GM19193 (cell line): ENCODE results near the gene SIN3A.

Source experiments
- POLR2A ChIP-seq: IDR thresholded peaks from 4 replicates; pipeline ENCODE4 v1.6.1; 2011; ENCODE audit not compliant: insufficient read depth, insufficient read length; ENCODE audit errors: extremely low read depth

SIN3A gene

GRCh38 chr15:75364881-75365280 lies 86.6 kb downstream of the SIN3A start:
- TF ChIP-seq POLR2A, result no peak

GRCh38 chr15:75363786-75364185 lies 87.7 kb downstream of the SIN3A start:
- TF ChIP-seq POLR2A, result no peak

GRCh38 chr15:75362642-75363249 lies 88.7 kb downstream of the SIN3A start:
- no peak for TF ChIP-seq POLR2A

- TF ChIP-seq POLR2A, result no peak
These were observed 89.4 kb downstream of the SIN3A start for GRCh38 chr15:75361989-75362641.

GRCh38 chr15:75361361-75361988 lies 90.0 kb downstream of the SIN3A start:
- no peak for TF ChIP-seq POLR2A

GRCh38 chr15:75360856-75361255 lies 90.6 kb downstream of the SIN3A start:
- no peak for TF ChIP-seq POLR2A

- peak; percentile 6 for TF ChIP-seq POLR2A
These were observed 91.1 kb downstream of the SIN3A start for GRCh38 chr15:75360391-75360790.

- no peak for TF ChIP-seq POLR2A
These were observed 91.8 kb downstream of the SIN3A start for GRCh38 chr15:75359537-75360250.

- TF ChIP-seq POLR2A, result no peak
These were observed 92.5 kb downstream of the SIN3A start for GRCh38 chr15:75358771-75359536.

GRCh38 chr15:75357976-75358673 lies 93.4 kb downstream of the SIN3A start:
- TF ChIP-seq POLR2A, result no peak

- TF ChIP-seq POLR2A, result no peak
These were observed 95.0 kb downstream of the SIN3A start for GRCh38 chr15:75356517-75356916.

- no peak for TF ChIP-seq POLR2A
These were observed 95.5 kb downstream of the SIN3A start for GRCh38 chr15:75356006-75356405.

- TF ChIP-seq POLR2A, result no peak
These were observed 96.1 kb downstream of the SIN3A start for GRCh38 chr15:75355369-75355768.

GRCh38 chr15:75354454-75354853 lies 97.0 kb downstream of the SIN3A start:
- no peak for TF ChIP-seq POLR2A

- TF ChIP-seq POLR2A, result peak; percentile 8
These were observed 97.9 kb downstream of the SIN3A start for GRCh38 chr15:75353604-75354003.
